Choroid plexus epithelial cell (primary cell): ENCODE results near the gene NYAP2.
A peak's percentile ranks its signal among the peaks of the same experiment; 100 is the strongest.

Experiments used
- DNase-seq: peaks from one replicate; pipeline ENCODE4 v3.0.0-alpha.2; 2010; ENCODE audit warnings: low read depth
- H3K4me3 ChIP-seq: 2 replicates; pipeline ENCODE4 v1.5.1; 2011; ENCODE audit warnings: low read depth, mild to moderate bottlenecking, control low read depth, low read length, moderate library complexity
- CTCF ChIP-seq: conservative IDR thresholded peaks from 2 replicates; pipeline ENCODE4 v1.5.1; 2011; ENCODE audit warnings: low read depth, mild to moderate bottlenecking, control low read depth, inconsistent platforms, low read length, moderate library complexity

Gene NYAP2

DNA sequence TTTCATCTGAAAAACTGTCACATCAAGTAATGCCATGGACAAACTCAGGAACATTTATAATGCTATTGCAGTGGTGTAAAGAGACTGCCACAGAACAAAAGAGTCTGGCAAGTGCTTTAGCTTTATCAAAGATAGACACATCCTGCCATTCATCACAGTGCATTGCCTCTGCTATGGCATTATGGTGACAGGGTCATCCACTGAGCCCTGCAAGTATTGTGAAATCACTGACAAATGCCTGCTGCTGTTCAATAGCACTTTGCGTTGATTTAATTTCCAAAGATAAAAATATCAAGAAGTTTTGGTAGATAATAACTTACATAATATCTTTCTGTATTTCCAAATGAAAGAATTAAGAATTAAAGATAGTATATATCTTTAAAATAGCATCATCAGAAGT, 38.7 kb downstream of the NYAP2 start:
- no peak overlapping the region for H3K4me3 ChIP-seq
- no peak for TF ChIP-seq CTCF
- DNase-seq, result no peak

- peak; percentile 19 for DNase-seq
- TF ChIP-seq CTCF, result no peak
These were observed 53.2 kb downstream of the NYAP2 start for GRCh38 chr2:225452677-225453076.

GRCh38 chr2:225454412-225454811, 54.9 kb downstream of the NYAP2 start:
- no peak for DNase-seq
- no peak for TF ChIP-seq CTCF
- no peak overlapping the region for H3K4me3 ChIP-seq

More at GRCh38 chr2:225452677-225453076, 53.2 kb downstream of the NYAP2 start:
- H3K4me3 ChIP-seq, result no peak overlapping the region

GRCh38 chr2:225456619-225457260, 57.2 kb downstream of the NYAP2 start:
- H3K4me3 ChIP-seq, result no peak overlapping the region
- DNase-seq, result no peak
- no peak for TF ChIP-seq CTCF

DNA sequence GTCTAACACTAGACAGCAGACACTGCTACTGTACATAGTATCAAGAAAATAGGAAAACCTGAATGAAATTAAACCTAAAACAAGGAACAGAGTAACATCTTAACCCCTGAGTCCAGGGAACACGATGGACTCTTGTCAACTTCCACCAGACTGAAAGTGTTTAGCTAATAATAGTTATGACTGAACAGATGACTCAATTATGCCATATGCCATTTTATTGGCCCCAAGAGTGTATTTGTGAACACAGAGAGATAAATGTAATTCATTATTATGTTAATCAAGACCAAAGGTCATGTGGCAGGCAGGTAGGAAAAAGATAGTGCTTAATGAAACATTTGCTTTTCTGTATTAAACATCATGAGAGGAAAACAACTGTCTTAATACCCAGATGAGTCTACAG, 58.0 kb downstream of the NYAP2 start:
- peak; percentile 8 for DNase-seq
- TF ChIP-seq CTCF, result no peak
- H3K4me3 ChIP-seq, result no peak overlapping the region

GRCh38 chr2:225458431-225459117, 59.1 kb downstream of the NYAP2 start:
- no peak for TF ChIP-seq CTCF
- peak; percentile 76 for DNase-seq
- no peak overlapping the region for H3K4me3 ChIP-seq

DNA sequence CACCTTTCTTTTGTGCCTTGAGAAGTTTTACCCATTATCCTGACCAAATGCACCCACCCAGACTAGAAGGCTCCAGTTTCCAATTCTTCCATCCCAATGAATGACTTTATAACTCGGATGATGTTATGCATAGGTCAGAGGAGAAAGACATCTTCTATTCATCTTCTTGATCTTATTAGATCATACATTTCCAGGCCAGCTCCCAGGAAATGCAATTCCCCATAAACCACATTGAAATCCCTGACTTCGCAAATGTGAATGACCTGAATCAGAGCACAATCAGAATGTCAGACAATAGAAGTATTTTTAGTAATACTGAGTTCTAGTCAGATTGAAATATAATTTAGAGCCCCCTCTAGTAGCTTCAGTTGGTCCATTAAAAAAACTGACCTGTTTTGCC, 62.9 kb downstream of the NYAP2 start:
- no peak for DNase-seq
- no peak overlapping the region for H3K4me3 ChIP-seq
- no peak for TF ChIP-seq CTCF
